Breast epithelium (tissue), 3 donors: ENCODE measurements around the gene LRCH4.

ENCODE experiments used
- CTCF ChIP-seq, 3 donors: fragments of 450-650 bp; IDR thresholded peaks; one replicate each; pipeline ENCODE4 v1.5.1; 2016 to 2017; ENCODE audit warnings: antibody characterized with exemption in 3 of 3, mild to moderate bottlenecking in 3 of 3, moderate library complexity in 3 of 3
- POLR2A ChIP-seq: fragments of 450-650 bp; IDR thresholded peaks from one replicate; pipeline ENCODE4 v1.6.1; 2016; ENCODE audit warnings: antibody characterized with exemption, mild to moderate bottlenecking, moderate library complexity
- POLR2AphosphoS5 ChIP-seq, 3 donors: sonication (generic); formaldehyde crosslinking; IDR thresholded peaks; one replicate each; pipeline ENCODE4 v1.6.1; 2017; ENCODE audit warnings: antibody characterized with exemption in 3 of 3

- TF ChIP-seq POLR2A (no peak), CTCF (IDR thresholded peaks at IDR 0.05) (no peak), POLR2AphosphoS5 (IDR thresholded peaks at IDR 0.05) (no peak)
Measured at GRCh38 chr7:100613412-100614175, 27.7 kb upstream of the LRCH4 start.
